DOHH2 (cell line): ENCODE results near the gene ZFYVE9.

ENCODE experiments used
- H3F3A ChIP-seq: fragments of 200-600 bp; sonication (generic), shearing (Covaris generic); 2 replicates; pipeline ENCODE4 v1.6.0; 2016; ENCODE audit warnings: antibody characterized with exemption, mild to moderate bottlenecking; ENCODE audit not compliant: control insufficient read depth, insufficient read depth
- H3K27ac ChIP-seq: fragments of 200-600 bp; sonication (generic); 2 replicates; pipeline ENCODE4 v1.5.1; 2014; ENCODE audit warnings: low read depth, mild to moderate bottlenecking, low read length, moderate library complexity
- H3K27me3 ChIP-seq: fragments of 200-600 bp; sonication (generic); 2 replicates; pipeline ENCODE4 v1.6.1; 2014; ENCODE audit warnings: mild to moderate bottlenecking, low read length, mixed read lengths; ENCODE audit not compliant: control insufficient read depth
- H3K36me3 ChIP-seq: fragments of 200-600 bp; sonication (generic); 2 replicates; pipeline ENCODE4 v1.6.1; 2014; ENCODE audit warnings: mild to moderate bottlenecking, low read length, moderate library complexity, mixed read lengths; ENCODE audit not compliant: control insufficient read depth
- H3K4me1 ChIP-seq: fragments of 200-600 bp; sonication (generic); 2 replicates; pipeline ENCODE4 v1.6.1; 2014; ENCODE audit warnings: mild to moderate bottlenecking, low read length, mixed read lengths; ENCODE audit not compliant: control insufficient read depth
- H3K4me2 ChIP-seq: fragments of 200-600 bp; sonication (generic); 2 replicates; pipeline ENCODE4 v1.6.0; 2014; ENCODE audit warnings: mild to moderate bottlenecking, low read length, moderate library complexity
- H3K4me3 ChIP-seq: fragments of 200-600 bp; sonication (generic); 2 replicates; pipeline ENCODE4 v1.5.1; 2014; ENCODE audit warnings: mild to moderate bottlenecking, low read length, mixed read lengths
- H3K79me2 ChIP-seq: fragments of 200-600 bp; sonication (generic); 2 replicates; pipeline ENCODE4 v1.6.1; 2014; ENCODE audit warnings: mild to moderate bottlenecking, low read length, mixed read lengths; ENCODE audit not compliant: control insufficient read depth
- H3K9me2 ChIP-seq: fragments of 200-600 bp; sonication (generic); replicated peaks from 2 replicates; pipeline ENCODE4 v1.6.1; 2014; ENCODE audit warnings: mild to moderate bottlenecking, low read length, mixed read lengths; ENCODE audit not compliant: control insufficient read depth
- H3K9me3 ChIP-seq: fragments of 200-600 bp; sonication (generic); 2 replicates; pipeline ENCODE4 v1.6.1; 2014; ENCODE audit warnings: antibody characterized with exemption, low read length, mixed read lengths; ENCODE audit not compliant: control insufficient read depth, insufficient read depth
- H4K20me1 ChIP-seq: fragments of 200-600 bp; sonication (generic); 2 replicates; pipeline ENCODE4 v1.6.0; 2014; ENCODE audit warnings: low read depth, mild to moderate bottlenecking, antibody characterized with exemption, low read length, moderate library complexity; ENCODE audit not compliant: control insufficient read depth, insufficient read depth
- CTCF ChIP-seq: fragments of 200-600 bp; sonication (generic); IDR thresholded peaks from one replicate; pipeline ENCODE4 v1.5.1; 2014; ENCODE audit warnings: antibody characterized with exemption, mild to moderate bottlenecking, low read depth, low read length; ENCODE audit not compliant: poor library complexity, severe bottlenecking
- EZH2phosphoT487 ChIP-seq: fragments of 200-600 bp; sonication (generic); IDR thresholded peaks from 2 replicates; pipeline ENCODE4 v1.6.1; 2017; ENCODE audit warnings: borderline replicate concordance, mild to moderate bottlenecking, antibody characterized with exemption, low read length, moderate library complexity, mixed read lengths

ZFYVE9 gene

GRCh38 chr1:52216907-52217458, 75.1 kb downstream of the ZFYVE9 start:
- Histone ChIP-seq H3K4me1 (no peaks in the 10 kb centered on the region), H3K36me3 (no peaks in the 10 kb centered on the region; the same call in 1 of the 2 replicates), H3K27me3 (peaks cover 3% of the 10 kb centered on the region), H3K27ac (no peak overlapping the region), H3K4me2 (no peak overlapping the region), H4K20me1 (no peaks in the 10 kb centered on the region), H3K9me3 (peaks cover 13% of the 10 kb centered on the region), H3K4me3 (no peak overlapping the region), H3F3A (no peaks in the 10 kb centered on the region), H3K9me2 (no peaks in the 10 kb centered on the region), H3K79me2 (no peaks in the 10 kb centered on the region)
- TF ChIP-seq EZH2phosphoT487 = no peak

DNA sequence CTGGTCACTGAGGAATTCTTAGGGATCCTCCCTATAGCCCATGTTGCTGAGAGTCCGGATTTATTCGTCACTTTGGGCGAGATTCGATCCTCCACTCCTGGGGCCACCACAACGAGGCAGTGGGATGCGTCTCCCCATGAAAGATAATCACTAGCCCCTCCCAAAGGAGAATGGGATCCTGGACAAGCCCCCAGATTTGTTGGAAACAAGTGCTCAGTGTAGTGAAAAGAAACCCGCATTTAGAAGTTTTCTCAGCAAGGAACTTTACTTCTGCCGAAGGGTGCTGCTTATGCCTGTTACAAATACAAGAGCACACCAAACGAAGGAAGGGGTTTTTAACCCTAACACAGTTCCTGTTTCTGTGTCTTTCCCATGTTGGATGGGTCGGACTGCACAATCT, 83.3 kb downstream of the ZFYVE9 start:
- H3K9me2 ChIP-seq = no peaks in the 10 kb centered on the region
- H3K27ac ChIP-seq = no peak overlapping the region
- H3K4me3 ChIP-seq = no peak overlapping the region
- no peaks in the 10 kb centered on the region for H3F3A ChIP-seq
- TF ChIP-seq EZH2phosphoT487 (no peak), CTCF (no peak)
- H3K4me2 ChIP-seq = no peak overlapping the region
- no peaks in the 10 kb centered on the region for H3K79me2 ChIP-seq
- no peaks in the 10 kb centered on the region for H3K4me1 ChIP-seq
- no peaks in the 10 kb centered on the region for H3K36me3 ChIP-seq
- H4K20me1 ChIP-seq = no peaks in the 10 kb centered on the region
- peaks cover 28% of the 10 kb centered on the region for H3K9me3 ChIP-seq
- peaks cover 12% of the 10 kb centered on the region for H3K27me3 ChIP-seq

- no peaks in the 10 kb centered on the region for H3K9me2 ChIP-seq
- H3K27me3 ChIP-seq = 0 out of 2 replicates have a peak, but pooled peaks cover 6% of the 10 kb centered on the region
- no peak for TF ChIP-seq CTCF
- TF ChIP-seq EZH2phosphoT487 = no peak
- H3K79me2 ChIP-seq = no peaks in the 10 kb centered on the region
- H3K9me3 ChIP-seq = peaks cover 15% of the 10 kb centered on the region
- H3K4me2 ChIP-seq = no peak overlapping the region
- no peaks in the 10 kb centered on the region for H3K36me3 ChIP-seq
- H3F3A ChIP-seq = no peaks in the 10 kb centered on the region
- H3K4me3 ChIP-seq = no peak overlapping the region
- no peak overlapping the region for H3K27ac ChIP-seq
- H4K20me1 ChIP-seq = no peaks in the 10 kb centered on the region
- H3K4me1 ChIP-seq = no peaks in the 10 kb centered on the region
Measured at GRCh38 chr1:52229494-52229893, 87.6 kb downstream of the ZFYVE9 start.

GRCh38 chr1:52233463-52233862, 91.6 kb downstream of the ZFYVE9 start:
- Histone ChIP-seq H3K4me3 (no peak overlapping the region), H3K27ac (no peak overlapping the region), H3K27me3 (peaks cover 14% of the 10 kb centered on the region), H3K9me3 (no peaks in the 10 kb centered on the region), H3K79me2 (no peaks in the 10 kb centered on the region), H3K4me2 (no peak overlapping the region), H3K36me3 (no peaks in the 10 kb centered on the region), H3K9me2 (no peaks in the 10 kb centered on the region), H3K4me1 (no peaks in the 10 kb centered on the region), H3F3A (no peaks in the 10 kb centered on the region), H4K20me1 (no peaks in the 10 kb centered on the region)
- TF ChIP-seq CTCF (no peak), EZH2phosphoT487 (no peak)
